Cardiac fibroblast (primary cell): ENCODE measurements around the gene HES1.

Experiments used
- DNase-seq, 2 donors: peaks; one replicate each; pipeline versions ENCODE4 v3.0.0 to v3.0.0-alpha.2; 2010; ENCODE audit warnings: low read depth in 2 of 2
- H3K4me3 ChIP-seq, 2 donors: replicated peaks in 1 of 2; 1 replicate in 1 of 2; 2 replicates in 1 of 2; pipeline ENCODE4 v1.5.1; 2011; ENCODE audit warnings: low read depth in 2 of 2, low read length in 2 of 2, mild to moderate bottlenecking in 2 of 2, moderate library complexity in 1 of 2
- CTCF ChIP-seq: IDR thresholded peaks from one replicate; pipeline ENCODE4 v1.5.1; 2011; ENCODE audit warnings: low read depth, mild to moderate bottlenecking, low read length, inconsistent platforms

The HES1 gene

DNA sequence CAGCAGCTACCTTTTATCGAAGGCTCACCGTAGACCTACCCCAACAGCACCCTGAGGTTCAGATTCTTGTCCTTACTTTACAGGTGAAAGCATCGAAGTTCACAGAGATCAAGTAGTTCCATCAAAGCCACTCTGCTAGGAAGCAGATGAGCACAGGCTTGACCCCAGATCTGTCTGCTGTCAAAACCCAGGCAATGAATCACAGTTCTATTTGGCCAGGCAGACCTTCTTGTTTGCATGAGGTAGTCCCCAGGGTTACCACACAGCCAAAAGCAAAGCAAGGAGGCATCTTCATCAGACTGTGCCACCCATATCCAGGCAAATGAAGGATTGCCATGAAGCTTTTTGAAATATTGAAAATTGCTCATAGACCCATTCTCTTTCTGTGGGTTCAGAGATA lies 33.0 kb downstream of the HES1 start:
- no peak for TF ChIP-seq CTCF
- H3K4me3 ChIP-seq = no peak overlapping the region
- no peak for DNase-seq

DNA sequence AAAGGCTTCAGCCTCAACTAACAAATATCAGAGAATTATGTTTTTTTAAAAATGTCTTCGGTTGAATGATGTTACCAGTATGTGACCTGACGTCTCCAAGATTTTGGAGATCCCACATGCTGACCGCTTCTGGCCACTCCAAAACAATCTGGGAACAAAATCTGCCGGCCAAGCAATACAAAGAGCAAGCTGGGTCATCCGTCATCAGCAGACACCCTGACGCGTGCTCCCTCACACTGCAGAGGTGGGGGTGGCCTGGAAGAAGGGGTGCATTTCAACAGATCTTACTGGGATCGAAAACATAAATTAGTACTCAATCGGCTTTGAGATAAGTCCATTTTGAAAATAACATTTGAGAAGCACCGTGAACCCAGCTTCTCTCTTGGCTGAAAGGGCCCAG lies 33.6 kb downstream of the HES1 start:
- no peak for DNase-seq
- no peak for TF ChIP-seq CTCF
- no peak overlapping the region for H3K4me3 ChIP-seq

- no peak for TF ChIP-seq CTCF
- DNase-seq = no peak
- no peak overlapping the region for H3K4me3 ChIP-seq
These were observed 34.8 kb downstream of the HES1 start for GRCh38 chr3:194170793-194171192.

DNA sequence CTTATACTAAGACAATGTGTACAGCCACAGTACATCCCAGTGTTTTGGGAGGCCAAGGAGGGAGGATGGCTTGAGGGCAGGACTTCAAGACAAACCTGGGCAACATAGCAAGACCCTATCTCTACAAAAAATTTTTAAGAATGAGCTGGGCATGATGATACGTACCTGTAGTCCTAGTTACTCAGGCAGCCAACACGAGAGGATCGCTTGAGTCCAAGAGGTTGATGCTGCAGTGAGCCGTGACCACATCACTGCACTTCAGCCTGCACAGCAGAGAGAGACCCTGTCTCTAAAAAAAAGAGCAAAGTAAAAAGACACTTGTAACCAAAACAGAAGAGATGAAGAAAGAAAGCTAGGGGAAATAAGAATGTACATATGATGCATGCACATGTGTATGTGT lies 38.5 kb downstream of the HES1 start:
- TF ChIP-seq CTCF = no peak
- H3K4me3 ChIP-seq = no peak overlapping the region
- DNase-seq = no peak

- no peak for DNase-seq
- no peak for TF ChIP-seq CTCF
- H3K4me3 ChIP-seq = no peak overlapping the region
These were observed 39.0 kb downstream of the HES1 start for GRCh38 chr3:194174980-194175379.

DNA sequence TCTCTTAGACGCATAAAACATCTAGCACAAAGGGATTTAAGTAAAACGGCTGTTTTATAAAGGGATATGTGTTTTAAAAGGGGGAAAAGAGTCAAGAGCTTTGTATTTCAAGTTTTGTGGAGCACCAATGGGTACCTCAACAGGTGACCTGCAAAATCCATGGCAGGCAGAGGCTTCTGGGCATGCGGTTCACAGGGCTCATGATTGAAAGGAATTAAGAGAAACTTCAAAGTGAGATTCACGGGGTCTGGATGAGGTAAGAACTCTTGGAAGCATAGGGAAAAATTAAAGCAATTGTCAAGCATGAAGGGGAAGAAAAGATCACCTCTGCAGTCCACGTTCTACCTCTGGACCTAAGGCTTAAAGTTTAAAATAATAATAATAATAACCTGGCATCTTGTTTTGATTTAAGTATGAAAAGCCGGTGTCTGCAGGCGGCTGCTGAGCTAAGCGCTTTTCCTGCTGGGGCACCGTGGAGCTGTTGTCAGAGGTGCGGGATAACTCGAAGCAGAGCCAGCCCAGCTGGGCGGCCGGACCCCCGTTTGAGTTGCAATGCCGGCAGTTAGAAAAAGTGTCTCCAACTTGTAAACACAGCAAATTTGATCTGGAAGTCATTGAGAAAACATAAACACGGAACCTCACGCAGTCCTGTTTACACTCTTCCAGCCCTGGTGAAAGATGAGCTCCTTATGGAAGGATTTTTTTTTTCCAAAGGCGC lies 40.5 kb downstream of the HES1 start:
- no peak overlapping the region for H3K4me3 ChIP-seq
- TF ChIP-seq CTCF = no peak
- no peak for DNase-seq

- no peak overlapping the region for H3K4me3 ChIP-seq
- no peak for TF ChIP-seq CTCF
- DNase-seq = no peak
These were observed 41.2 kb downstream of the HES1 start for GRCh38 chr3:194177141-194177540.
